Subcutaneous adipose tissue (tissue), 4 donors: ENCODE results near the gene POR. TPM values are rescaled to one million over a fixed set of nuclear protein-coding genes. Genes with fewer than 3 reads are reported as not detected.

Source experiments
- CTCF ChIP-seq: fragments of 450-650 bp; IDR thresholded peaks from one replicate; pipeline ENCODE4 v1.5.1; 2016; ENCODE audit warnings: low read depth, mild to moderate bottlenecking, control low read depth, antibody characterized with exemption, moderate library complexity
- total RNA-seq, 4 donors: library from RNA; depleted of rRNA; stranded (reverse); fragments of >200 nt; gene quantifications; one replicate each; pipeline ENCODE4 v1.1.0, GENCODE V29; 2016

Gene POR
- total RNA-seq, 4 donors from 2014 or later = 72.2 to 107 (median 79.5) TPM

GRCh38 chr7:75925717-75926435 is 10.9 kb downstream of the POR start:
- no peak for TF ChIP-seq CTCF

- TF ChIP-seq CTCF = no peak
Measured at GRCh38 chr7:75928568-75928914, 13.6 kb downstream of the POR start.

GRCh38 chr7:75931680-75932079 is 16.7 kb downstream of the POR start:
- no peak for TF ChIP-seq CTCF

- TF ChIP-seq CTCF = no peak
Measured at GRCh38 chr7:75937958-75938786, 23.2 kb downstream of the POR start.

- no peak for TF ChIP-seq CTCF
Measured at GRCh38 chr7:75938921-75939320, 24.0 kb downstream of the POR start.

- no peak for TF ChIP-seq CTCF
Measured at GRCh38 chr7:75943864-75944263, 28.9 kb downstream of the POR start.

- no peak for TF ChIP-seq CTCF
Measured at GRCh38 chr7:75944507-75944906, 29.6 kb downstream of the POR start.
